ENCODE measurements around the gene DIRAS3.

GRCh38 chr1:68057050-68057449, 6.6 kb upstream of the DIRAS3 start:
- TF ChIP-seq MAX (IDR thresholded peaks at IDR 0.05; ENCODE audit: low read depth, low read length) (no peak), POLR2A (IDR thresholded peaks at IDR 0.05; ENCODE audit: extremely low read depth, insufficient read length) (no peak), MYC (IDR thresholded peaks at IDR 0.05; ENCODE audit: low read depth, low read length) (no peak)
- TF ChIP-seq, protein P1, sequence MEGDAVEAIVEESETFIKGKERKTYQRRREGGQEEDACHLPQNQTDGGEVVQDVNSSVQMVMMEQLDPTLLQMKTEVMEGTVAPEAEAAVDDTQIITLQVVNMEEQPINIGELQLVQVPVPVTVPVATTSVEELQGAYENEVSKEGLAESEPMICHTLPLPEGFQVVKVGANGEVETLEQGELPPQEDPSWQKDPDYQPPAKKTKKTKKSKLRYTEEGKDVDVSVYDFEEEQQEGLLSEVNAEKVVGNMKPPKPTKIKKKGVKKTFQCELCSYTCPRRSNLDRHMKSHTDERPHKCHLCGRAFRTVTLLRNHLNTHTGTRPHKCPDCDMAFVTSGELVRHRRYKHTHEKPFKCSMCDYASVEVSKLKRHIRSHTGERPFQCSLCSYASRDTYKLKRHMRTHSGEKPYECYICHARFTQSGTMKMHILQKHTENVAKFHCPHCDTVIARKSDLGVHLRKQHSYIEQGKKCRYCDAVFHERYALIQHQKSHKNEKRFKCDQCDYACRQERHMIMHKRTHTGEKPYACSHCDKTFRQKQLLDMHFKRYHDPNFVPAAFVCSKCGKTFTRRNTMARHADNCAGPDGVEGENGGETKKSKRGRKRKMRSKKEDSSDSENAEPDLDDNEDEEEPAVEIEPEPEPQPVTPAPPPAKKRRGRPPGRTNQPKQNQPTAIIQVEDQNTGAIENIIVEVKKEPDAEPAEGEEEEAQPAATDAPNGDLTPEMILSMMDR (IDR thresholded peaks at IDR 0.05; ENCODE audit: low read depth, low read length), result no peak
